ENCODE results near the gene CBY3.
"Not testable (repeated sequence)": the region's sequence is repeated elsewhere in the genome, so short reads cannot be mapped to it uniquely, and the experiment has no call there.

The CBY3 gene

DNA sequence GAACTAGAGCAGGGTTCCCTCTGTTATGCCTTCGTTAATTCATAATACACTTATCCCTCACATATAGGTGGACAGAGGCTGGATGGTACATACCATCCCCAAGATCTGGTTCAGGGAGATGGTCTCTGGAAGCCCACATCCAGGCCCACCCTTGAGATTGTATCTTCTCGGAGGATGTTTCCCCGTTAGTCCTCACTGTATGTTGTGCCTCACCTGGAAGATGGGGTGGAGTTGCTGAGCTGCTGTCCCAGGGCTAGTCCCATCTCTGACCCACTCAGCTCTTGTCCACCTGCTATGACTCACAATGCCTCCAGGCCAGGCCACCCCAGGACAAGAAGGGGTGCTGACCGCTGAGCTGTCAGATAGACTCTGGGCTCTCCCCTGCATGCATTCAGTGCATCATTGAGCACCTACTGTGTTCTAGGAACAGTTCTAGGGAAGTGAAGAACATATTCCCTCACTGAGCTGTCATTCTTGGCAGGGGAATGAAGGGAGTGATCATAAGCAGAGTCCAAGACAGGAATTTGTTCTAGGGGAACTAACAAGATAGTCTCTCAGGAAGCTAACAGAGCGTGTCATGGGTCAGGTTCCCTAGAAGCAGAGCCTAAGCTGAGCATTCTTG is at the start of gene CBY3:
Gene CBY3 (minus strand): TSS at position 255 of the 622 bp plus-strand sequence. CDS start 116 bp downstream, at position 139.
- DNase-seq, result no peak

DNA sequence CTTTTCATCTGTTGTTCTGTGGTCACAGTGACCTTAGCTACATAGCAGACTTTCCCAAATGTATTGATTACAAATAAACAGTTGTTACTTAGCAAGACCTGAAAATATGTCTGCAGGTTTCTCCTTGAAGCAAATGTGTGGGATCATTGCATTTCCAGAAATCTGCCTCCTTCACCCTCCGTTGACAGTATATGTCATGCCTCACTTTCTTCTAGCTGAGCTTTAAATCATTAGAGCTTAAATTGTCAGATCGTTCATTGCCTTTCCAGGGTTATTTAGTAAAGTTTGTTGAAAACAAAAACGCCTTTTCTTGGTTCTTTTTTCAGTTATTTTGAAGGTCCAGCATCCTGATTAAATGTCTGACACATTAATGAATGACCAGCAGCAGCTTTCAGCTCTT is 49.5 kb upstream of the CBY3 start:
- DNase-seq, result no peak

DNA sequence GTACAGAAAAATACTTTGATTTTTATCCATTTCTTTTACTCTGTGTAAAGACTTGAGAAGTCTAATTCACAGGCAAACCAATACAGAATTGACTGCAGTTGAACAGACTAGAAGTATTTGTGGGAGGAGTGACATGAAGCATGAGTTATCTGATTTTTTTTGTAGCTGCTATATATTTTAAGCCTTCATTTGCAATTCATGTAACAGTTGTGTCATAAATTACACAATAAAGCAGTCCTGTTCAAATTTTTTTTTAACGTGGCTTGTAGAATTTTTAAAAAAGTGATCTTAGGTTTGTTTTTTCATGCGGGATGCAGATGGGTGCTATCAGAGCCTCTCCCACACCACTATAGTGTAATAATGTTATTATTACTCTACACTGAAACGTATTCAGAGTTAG is 48.9 kb upstream of the CBY3 start:
- peak; percentile 24 for DNase-seq

DNA sequence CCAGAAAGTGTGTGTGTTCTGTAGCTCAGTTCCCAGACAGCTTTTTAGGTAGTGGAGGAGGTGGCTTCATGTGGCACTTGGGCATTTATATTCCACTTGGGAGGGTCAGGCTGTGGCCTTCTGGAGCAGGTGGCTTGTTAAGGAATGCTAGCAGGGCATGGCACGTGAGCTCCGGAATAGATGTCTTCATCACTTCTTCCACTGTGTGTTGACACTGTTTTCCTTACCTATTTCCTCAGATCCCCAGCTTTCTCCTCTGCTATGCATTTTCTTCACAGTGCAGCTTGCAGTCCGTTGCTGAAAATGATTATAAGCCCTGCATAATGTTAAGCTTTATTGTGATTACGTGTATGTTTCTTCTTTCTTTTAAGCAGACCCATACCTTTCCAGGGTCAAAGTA is 48.5 kb upstream of the CBY3 start:
- DNase-seq, result no peak

DNA sequence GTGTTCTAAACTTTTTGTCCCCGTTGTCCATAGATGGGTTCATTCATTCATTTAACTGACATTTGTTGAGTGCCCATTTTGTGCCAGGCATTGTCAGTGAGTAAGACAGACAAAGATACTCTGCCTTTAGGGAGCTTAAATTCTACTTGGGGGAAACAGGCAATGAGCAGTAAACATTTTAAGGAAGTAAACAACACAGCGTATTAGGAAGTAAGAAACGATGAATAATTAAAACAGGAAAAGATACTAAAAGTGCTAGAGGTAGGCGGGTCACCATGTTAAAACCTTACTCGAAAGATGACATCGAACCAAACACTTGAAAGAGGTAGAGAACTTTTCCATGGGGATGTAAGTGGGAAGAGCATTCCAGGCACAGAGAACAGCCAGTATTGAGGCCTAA is 46.3 kb upstream of the CBY3 start:
- DNase-seq, result peak; percentile 61

DNA sequence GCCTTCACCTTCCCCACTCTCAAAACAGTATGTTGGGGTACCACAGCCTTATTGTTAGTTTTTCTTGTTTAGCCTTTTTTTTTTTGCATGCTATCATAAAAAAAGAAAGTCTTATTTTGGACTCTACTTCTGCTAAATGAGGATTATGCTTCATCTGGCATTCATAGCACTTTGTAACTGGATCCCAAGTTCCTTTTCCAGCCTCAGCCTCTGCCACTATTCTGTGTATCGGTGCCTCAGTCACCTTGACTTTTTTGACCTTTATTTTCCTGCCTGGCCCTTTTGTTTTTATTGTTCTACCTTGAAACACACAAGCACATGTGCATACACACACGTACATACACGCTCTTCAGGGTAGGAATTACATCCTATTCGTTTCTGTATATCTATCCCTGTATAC is 43.3 kb upstream of the CBY3 start:
- no peak for DNase-seq

DNA sequence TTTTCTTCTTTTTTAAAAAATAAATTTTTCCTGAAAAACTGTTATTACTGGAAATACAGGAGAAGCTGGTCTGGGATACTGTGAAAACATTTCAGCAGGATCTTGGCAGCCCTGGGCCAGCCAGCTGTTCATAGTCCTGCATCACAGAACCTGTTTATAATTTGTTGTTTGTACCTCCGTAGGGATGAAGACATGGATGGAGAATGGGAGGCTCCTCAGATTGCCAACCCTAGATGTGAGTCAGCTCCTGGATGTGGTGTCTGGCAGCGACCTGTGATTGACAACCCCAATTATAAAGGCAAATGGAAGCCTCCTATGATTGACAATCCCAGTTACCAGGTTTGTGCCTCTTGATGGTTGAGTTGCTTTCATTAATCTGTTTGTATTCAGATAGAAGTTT is 39.4 kb upstream of the CBY3 start:
- DNase-seq, result no peak

DNA sequence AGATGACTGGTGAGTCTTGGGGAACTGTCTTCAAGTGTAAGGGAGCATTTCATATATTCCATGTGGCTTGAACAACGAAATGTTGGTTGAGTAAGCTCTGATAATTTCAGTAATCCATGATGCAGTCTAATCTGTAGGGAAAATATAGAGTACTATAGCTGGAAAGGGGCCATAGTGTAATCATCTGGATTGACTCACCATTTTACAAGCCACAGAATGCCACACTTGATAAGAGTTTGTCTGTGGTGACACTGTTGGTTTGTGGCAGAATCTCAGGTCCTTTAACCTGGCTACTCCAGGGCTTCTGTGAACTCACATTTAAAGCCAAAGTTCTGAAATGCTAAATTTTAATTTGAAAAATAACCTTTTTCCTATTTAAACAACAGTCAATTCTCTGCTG is 35.5 kb upstream of the CBY3 start:
- DNase-seq, result no peak

DNA sequence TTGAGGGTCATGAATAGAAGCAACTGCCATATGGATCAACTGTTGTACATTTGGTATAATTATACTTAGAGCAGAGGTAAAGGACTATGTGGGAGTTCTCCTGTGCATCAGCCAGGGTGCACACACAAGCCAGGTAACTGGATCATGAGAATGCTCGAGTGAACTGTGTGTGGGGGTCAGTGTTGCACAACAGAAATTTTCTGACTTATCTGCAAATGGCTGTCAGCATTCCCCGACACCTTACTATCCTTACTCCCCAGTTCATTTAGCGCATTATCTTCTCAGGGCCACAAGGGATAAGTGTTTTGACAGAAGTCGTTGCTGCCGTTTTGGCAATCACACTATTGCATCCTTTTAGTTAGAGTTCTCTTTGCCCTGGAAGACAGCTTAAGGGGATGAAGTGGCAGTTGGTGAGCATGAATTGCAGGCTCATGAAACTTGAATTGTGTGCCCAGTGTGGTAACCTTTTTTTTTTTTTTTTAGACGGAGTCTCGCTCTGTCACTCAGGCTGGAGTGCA is 19.6 kb upstream of the CBY3 start:
- DNase-seq, result peak; percentile 14

DNA sequence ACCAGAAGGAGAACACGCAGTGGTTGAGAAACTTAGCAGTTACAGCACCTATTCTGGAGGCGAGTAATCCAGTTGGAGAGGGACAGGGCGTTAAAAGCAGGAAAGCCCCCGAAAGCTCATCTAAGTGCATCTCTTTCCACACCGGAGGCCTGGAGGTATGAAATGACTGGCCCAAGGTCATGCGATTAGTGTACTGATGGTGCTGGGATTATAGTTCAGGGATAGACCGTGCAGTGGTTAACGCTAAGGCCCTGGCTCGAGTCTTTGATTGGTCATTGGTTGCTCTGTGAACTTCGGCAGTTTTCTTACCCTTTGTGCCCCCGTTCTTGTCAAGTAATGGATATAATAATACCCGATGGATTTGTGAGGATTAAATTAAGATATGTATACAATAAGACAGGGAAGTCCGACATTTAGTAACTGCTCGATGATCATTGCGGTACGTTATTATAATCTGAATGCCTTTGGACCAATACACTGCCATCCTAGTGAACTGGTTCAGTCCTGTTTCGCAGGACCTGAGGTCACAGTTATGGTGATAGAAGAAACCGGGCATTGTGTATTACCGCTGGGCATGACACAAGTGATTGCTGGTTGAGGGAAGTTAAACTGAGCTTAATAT is 18.9 kb upstream of the CBY3 start:
- peak; percentile 77 for DNase-seq

DNA sequence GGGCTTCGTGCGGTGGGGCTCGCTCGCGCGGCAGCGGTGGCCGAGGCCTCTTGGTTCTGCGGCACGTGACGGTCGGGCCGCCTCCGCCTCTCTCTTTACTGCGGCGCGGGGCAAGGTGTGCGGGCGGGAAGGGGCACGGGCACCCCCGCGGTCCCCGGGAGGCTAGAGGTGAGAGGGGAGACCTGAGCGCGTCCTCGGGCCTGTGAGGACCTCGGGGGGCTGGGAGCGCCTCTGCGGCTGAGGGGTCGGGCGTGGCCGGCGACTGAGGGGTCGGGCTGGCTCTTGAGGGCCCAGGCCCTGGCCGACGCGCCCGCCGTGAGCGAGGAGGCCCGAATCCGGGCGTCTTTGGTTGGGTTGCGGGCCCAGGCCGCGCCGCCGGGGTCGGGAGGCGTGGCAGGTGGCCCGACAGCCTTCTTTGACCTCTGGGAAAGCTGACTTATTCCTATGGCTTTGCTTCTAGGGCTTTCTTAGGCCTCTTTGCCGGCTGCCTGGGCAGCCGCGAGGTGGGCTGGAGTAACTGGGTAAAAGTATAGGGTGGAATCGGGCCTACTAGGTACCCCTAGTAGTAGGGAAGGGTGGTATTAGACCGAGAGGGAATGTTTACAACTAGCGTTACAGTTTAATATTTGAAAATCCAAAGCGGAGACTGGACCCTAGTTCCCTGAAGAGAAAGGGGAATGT is 18.2 kb upstream of the CBY3 start, which contains the start of gene CANX:
Gene CANX (plus strand): TSS at position 33 of the 681 bp plus-strand sequence. CDS start 6,715 bp downstream, outside the sequence.
- peak; percentile 48 for DNase-seq

DNA sequence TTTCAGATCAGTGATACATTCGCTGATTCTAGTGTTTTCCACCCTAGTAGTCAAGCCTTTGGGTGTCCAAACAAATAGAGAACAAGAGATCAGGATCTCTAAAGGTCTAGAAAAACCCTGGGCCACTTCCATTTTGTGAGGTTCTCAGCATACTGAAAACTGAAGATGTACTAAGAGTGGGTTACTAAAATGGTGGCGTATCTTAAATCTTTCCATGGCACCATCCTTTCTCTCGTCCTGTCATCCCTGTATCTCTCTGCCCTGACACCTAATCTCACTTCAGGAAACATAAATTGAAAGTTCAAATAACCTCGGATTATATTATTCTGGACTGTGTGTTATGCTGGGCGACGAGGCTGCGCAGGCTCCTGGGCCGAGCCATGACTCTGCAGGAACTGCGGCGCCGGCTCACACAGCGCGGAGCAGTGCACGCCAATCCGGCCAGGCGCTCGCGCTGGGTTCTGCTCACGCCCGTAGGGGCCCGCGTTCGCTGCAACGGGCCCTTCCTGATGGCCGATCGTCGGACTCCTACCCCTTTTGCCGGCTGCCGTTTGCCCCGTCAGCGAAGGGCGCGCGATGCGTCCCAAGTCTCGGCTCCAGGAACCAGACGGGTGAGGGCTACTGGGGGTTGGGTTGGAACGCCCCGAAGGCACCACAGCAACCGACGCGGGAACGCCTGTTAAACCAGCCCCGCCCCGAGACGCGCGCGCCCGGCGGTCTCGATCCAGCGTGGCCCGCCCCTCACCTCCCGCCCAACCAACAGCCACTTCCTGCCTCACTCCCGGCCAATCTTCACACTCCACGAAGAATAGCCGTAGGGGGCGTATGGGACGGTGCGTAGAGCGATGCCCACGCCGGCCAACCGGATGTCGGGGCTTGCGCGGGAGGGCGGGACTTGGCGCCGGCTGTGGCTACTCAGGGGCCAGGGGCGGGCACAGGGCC is 17.4 kb upstream of the CBY3 start:
- DNase-seq, result peak; percentile 99

DNA sequence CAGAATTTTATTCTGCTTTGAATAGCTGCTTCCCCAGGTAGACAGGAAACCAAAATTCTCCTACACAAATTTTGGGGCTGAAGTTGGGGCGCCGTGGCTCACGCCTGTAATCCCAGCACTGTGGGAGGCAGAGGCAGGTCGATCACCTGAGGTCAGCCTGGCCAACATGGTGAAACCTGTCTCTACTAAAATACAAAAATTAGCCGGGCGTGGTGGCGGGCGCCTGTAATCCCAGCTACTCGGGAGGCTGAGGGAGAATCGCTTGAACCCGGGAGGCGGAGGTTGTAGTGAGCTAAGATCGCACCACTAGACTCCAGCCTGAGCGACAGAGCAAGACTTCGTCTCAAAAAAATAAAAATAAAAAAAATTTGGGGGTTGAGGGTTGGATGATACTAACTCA is 16.7 kb upstream of the CBY3 start:
- DNase-seq, result not testable (repeated sequence)

DNA sequence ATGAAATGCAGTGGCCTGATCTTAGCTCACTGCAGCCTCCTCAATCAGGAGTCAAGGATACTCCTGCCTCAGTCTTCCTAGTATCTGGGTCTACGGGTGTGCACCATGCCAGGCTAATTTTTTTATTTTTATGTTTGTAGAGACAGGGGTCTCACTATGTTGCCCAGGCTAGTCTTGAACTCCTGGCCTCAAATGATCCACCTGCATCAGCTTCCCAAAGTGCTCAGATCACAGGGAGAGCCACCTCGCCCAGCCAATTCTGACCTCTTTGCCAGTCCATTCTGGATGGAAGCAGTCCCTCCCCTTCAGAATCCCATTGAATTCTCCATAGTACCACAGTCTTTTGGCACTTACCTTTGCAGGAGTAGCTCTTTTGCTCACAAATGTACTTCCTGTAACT is 16.3 kb upstream of the CBY3 start:
- no peak for DNase-seq

DNA sequence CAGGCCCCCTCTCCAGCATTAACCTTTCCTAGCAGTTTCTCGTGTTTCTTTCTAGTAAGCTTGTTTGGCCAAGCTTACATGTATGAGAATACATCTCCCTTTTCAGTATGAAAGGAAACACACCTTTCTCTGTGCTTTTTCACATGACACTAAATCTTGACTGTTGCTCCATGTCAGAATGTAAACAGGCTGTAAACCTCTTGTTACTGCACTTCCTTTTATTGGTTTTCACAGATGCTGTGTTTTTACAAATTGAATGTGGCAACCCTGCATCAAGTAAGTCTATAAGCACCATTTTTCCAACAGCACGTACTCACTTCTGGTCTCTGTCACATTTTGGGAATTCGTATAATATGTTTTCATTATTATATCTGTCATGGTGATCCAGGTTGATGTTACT is 15.8 kb upstream of the CBY3 start:
- peak; percentile 41 for DNase-seq

DNA sequence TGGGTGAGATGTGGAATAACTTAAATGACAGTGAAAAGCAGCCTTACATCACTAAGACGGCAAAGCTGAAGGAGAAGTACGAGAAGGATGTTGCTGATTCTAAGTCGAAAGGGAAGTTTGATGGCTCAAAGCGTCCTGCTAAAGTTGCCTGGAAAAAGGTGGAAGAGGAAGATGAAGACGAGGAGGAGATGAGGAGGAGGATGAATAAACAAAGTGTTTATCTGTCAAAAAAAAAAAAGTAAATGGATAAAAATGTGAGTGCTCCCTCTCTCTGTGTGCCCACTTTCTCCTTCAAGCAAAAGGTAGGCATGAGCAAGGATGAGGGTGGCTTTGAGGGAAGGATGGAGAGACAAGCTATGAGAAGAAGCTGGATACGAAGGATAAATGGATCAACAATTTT is 13.7 kb upstream of the CBY3 start:
- DNase-seq, result no peak

DNA sequence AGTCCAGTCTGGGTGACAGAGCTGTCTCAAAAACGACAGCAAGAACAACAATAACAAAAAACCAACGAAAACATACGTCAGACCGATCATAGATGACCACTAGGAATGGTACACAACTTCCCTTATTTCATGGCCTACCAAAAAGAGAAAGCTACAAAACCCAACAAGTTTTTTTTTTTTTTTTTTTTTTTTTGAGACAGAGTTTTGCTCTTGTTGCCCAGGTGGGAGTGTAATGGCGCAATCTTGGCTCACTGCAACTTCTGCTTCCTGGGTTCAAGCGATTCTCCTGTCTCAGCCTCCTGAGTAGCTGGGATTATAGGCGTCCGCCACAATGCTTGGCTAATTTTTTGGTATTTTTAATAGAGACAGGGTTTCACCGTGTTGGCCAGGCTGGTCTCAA is 8.4 kb upstream of the CBY3 start:
- DNase-seq, result not testable (repeated sequence)

DNA sequence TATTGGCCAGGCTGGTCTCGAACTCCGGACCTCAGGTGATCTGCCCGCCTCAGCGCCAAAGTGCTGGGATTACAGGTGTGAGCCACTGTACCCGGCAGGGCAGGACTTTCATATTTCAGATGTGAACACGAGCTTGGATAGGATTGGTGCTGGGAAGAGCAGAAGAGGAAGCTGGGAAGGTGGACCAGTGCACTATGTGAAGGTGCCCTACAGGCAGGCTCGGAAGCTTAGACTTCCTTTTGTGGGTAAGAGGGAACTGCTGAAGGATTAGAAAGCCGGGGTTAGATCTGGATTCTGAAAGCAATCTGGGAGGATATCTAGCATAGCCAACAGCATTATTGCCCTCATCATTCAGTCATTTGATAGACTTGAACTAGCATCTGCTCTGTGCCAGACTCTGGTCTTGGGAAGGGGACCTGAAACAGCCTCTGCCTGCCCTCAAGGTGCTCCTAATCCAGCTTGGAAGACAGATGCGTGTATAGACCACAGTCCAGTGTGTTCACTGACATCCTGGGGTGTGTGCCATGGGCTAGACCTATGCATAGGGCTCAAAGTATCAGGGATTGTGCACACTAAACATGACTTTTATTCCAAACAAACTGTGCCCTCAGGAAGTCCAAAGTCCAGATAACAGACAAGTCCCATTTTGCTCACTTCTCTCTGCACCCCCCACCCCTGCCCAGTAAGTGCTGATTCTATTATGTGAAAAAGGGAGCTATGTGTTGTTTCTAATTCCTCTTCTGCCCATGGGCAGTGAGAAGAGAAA is 637 bp downstream of the CBY3 start:
- no peak for DNase-seq

DNA sequence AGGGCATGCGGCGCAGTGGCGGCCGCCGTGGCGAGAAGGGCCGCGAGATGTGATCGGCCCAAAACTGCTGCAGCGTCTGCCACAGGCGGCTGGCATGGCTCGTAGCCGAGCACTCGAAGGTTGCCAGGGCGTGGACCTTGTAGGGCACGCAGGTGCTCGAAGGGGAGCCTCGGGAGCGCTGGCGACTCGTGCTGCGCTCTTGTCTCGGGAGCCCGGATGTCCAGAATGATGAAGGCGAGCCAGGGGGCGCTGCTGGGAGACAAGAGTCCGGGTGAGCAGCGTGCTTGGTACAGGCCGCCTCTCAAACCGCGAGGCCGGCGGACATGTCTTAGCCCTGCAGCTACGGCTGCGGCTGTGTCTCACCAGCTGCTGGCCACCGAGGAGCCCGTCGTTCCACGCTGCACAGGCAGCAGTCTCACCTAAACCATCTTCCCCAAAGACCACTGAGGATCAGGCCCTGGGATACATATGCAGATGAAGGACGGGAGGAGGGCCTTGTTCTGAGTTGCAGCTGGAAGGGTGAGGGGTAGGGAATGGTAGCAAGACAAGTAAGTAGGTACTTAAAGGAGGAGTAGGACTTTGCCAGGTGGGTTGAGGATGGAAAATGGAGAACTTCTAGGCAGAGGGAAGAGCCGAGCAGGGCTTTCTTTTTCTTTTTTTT is 1.7 kb downstream of the CBY3 start:
- peak; percentile 51 for DNase-seq

DNA sequence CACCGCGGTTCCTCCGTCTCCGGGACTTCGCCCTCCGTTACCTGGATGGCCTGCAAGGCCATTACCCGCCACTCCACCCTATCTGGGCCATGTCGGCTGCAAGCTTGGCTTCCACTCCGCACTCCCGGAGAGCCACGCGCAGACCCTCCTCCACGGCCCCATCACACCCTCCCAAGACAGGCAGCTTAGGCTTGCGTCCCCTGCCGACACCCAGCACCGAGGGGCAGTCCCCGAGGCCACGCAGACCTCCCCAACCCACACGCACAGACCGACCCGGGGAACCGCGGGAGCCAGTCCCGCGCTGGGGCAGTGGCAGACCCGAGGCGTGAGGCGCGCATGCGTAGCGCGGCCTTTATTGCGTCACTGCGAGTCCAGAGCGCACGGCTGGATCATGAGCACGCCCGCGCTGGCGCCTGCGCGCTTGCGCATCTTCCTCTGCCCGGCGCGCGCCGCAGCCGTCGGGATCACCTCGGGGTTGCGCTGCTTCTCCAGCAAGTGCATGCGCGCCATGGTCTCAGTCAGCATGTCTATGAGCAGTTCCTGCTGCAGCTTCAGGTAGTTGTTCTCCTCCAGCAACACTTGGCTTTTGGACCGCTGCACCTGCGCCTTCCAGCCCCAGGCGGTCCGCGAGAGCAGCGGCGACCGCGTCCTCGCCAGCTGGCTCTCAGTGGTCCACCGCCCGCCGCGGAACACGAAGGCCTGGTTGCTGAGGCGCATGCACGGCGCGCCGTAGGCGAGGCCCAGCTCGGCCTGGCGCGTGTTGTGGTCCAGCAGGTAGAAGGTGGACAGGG is 2.4 kb downstream of the CBY3 start:
- DNase-seq, result peak; percentile 97

DNA sequence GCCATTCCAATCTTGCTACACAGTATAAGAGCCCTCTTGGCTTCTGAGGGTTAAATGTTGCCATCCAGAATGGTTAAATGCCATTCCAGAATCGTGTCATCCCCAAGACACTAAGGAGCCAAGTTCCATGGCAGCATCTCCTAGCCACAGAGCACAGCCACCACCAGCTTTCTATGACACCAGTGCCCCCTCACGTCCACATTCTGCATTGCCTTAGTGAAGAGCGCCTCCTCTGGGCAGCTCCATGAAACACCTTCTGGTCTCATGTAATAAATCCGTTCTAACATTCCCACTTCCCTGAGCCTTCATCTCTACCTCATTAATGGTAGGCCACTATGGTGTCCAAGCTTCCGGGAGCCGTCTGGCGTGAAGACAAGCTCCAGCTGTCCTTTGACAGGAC is 12.4 kb downstream of the CBY3 start:
- peak; percentile 68 for DNase-seq
